ENCODE results near the gene CRYBA2. TPM values are rescaled to one million over a fixed set of nuclear protein-coding genes. Genes with fewer than 3 reads are reported as not detected.

CRYBA2 gene
- not detected in 2 replicates for total RNA-seq

DNA sequence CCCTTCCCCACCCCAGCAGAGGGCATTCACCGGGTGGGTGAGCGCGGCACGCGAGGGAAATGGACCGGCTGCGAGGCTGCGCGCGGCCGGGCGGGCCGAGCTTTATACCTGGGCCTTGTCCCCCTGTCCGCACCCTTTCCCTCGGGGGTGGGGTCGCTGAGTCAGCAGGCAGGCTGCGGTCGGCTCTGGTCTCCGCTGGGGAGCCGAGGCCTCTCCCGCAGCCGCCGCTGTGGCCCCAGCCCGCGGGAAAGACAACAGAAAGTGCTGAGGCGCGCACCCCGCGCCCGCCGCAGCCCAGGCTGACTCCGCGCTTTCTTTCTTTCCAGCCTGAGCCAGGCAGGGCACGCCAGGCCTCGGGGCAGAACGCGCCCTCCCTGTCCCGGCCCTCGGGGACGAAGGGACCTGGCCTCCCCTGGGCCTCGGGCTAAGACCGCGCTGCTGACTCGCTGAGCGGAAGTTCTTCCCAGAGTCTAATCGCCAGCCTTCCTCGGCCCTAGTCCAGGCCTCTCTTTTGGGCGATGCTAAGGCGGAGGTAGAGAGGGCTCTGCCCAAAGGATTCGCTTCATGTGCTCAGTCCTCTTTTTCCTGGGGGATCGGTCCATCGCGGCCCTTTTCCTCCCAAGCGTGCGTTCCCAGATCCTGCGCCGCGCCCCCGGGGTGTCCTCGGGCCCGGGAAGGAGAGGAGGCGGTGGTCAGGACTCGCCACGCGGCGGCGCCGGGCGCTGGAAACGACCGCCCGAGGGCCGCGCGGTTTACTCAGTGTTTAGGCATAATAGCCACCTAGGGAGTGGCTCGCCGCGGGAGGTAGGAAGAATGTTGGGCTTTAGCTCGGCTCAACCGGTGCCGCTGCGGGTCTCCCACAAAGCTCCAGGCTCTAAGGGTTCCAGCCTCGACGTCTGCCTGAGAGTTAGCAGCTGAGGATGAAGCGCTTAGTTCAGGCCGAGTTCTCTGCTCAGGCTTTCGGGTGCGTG, at the start of gene CRYBA2:
Gene CRYBA2, minus strand, starts transcription at position 78 of the 971 bp plus-strand sequence. CDS start 246 bp downstream, outside the sequence.

DNA sequence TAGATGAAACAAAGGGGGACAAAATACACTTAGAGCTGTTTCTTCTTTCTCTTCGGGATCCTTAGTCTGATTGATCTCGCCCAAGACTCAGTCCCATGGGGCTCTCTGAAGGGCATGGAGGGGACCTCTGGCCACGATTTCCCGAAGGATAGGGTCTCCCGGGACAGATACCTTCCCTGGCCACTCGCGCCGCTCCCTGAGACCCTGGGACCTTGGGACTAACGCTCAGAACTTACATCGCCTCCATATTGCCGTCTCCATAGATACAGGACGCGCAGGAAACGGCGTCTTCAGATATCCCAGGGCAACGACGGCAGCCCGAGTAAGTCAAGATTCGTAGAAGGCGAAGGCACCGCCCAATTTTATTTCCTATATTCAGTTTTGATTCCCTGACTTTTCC, 48.0 kb upstream of the CRYBA2 start, which contains the start of gene CFAP65:
Gene CFAP65, minus strand, starts transcription at position 265 of the 400 bp plus-strand sequence. CDS start 2,468 bp downstream, outside the sequence.

GRCh38 chr2:218985021-218985324, 8.2 kb downstream of the CRYBA2 start, which contains the start of gene FEV:
FEV (minus strand) TSS chr2:218985184; CDS start chr2:218985075, 109 bp downstream.

DNA sequence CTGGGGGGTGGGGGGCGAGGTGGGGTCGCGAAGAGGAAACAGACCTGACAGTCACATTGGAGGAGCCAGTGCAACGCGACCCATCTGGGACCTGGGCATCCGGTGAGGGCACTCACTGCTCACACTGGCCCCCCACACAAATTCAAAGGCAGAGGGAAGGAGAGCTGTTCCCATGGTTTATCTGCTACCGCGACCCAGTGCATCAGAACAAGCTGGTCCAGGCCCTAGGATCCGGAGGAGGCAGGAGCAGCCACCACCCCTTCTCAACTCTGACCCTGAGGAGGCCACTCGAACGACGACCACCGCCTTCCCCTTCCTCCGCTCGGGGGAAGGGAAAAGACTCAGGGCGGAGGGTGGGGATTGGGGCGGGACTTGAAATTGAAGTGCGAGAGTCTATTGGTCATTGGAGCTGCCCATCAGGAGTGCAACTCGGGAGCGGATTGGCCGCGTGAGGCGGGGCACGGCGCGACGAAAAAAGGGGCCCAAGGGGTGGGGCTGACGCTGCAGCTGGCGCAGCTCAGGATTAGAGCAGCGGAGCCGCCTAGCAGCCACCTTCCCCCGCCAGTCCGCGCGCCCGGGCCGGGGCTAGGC, 34.0 kb downstream of the CRYBA2 start, which contains the start of gene CDK5R2:
Gene CDK5R2, plus strand, starts transcription at position 526 of the 591 bp plus-strand sequence. CDS start 155 bp downstream, outside the sequence.

Small RNA genes lying within 50 kb of the gene (small RNA-seq; reads per million reads assigned to genes)
- 1.5 reads per million, percentile 35 among the genes with 10 or more reads in this experiment for gene MIR375

Other genes with a start within 250 kb of the CRYBA2 start
- gene CYP27A1, start 211.3 kb downstream of the CRYBA2 start, total RNA-seq, result 21.5 and 35.2 TPM in 2 replicates
- 0.16 TPM in 1 of 2 replicates, not detected in the other for gene PRKAG3, start 161.6 kb downstream of the CRYBA2 start, total RNA-seq
- not detected in 2 replicates for gene WNT6, start 133.6 kb downstream of the CRYBA2 start, total RNA-seq
- under 0.01 TPM in 1 of 2 replicates, not detected in the other for gene WNT10A, start 112.6 kb downstream of the CRYBA2 start, total RNA-seq
- gene CDK5R2, start 33.8 kb downstream of the CRYBA2 start, total RNA-seq, result under 0.01 TPM in 1 of 2 replicates, not detected in the other
- gene FEV, start 8.2 kb downstream of the CRYBA2 start, total RNA-seq, result not detected in 2 replicates
- not detected in 2 replicates for gene CFAP65, start 48.1 kb upstream of the CRYBA2 start, total RNA-seq
- gene IHH, start 67.5 kb upstream of the CRYBA2 start, total RNA-seq, result 0.12 TPM in 1 of 2 replicates, not detected in the other
- gene NHEJ1, start 167.4 kb upstream of the CRYBA2 start, total RNA-seq, result 21.1 and 22.2 TPM in 2 replicates
- 0.85 and 1.5 TPM in 2 replicates for gene SLC23A3, start 176.6 kb upstream of the CRYBA2 start, total RNA-seq
- 35.7 and 42.0 TPM in 2 replicates for gene CNPPD1, start 183.5 kb upstream of the CRYBA2 start, total RNA-seq
- gene RETREG2, start 184.9 kb upstream of the CRYBA2 start, total RNA-seq, result 94.1 and 100 TPM in 2 replicates
- gene ZFAND2B, start 213.4 kb upstream of the CRYBA2 start, total RNA-seq, result 22.9 and 31.2 TPM in 2 replicates
- 23.8 and 27.7 TPM in 2 replicates for gene ABCB6, start 225.5 kb upstream of the CRYBA2 start, total RNA-seq
- 63.0 and 63.8 TPM in 2 replicates for gene ATG9A, start 236.2 kb upstream of the CRYBA2 start, total RNA-seq
- 22.2 and 24.8 TPM in 2 replicates for gene ANKZF1, start 236.4 kb upstream of the CRYBA2 start, total RNA-seq

Measured in hair follicle dermal papilla cell (primary cell).